Measurements from ENCODE around the gene DNM1.

Gene DNM1

DNA sequence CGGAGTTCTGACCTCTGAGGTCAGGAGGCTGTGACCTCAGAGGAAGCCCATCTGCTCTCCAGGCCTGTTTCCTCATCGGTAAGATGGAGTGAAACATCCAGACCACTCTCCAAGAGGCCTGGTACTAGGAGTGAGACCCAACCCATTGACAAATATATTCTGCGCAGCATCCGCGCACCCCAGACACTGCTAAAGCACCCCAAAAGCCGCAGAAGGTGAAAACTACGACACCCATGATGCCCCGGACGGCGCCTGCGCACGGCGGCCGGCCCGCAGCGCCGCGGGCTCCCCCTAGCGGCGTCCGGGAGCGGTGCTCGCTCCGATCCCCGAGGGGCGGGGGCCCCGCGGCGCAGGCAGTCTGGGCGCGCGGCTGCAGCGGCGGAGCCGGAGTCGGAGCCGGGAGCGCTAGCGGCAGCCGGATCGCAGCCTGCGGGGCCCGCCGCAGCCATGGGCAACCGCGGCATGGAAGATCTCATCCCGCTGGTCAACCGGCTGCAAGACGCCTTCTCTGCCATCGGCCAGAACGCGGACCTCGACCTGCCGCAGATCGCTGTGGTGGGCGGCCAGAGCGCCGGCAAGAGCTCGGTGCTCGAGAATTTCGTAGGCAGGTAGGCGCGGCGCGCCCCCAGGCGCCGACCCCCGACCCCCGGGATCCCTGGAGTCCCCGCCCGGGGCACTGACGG is at the start of gene DNM1:
DNM1 (plus strand) TSS at position 356 of the 683 bp plus-strand sequence; CDS start at position 448, 92 bp downstream.
- DNase-seq (ENCODE audit: low spot score), result peak; percentile 70

DNA sequence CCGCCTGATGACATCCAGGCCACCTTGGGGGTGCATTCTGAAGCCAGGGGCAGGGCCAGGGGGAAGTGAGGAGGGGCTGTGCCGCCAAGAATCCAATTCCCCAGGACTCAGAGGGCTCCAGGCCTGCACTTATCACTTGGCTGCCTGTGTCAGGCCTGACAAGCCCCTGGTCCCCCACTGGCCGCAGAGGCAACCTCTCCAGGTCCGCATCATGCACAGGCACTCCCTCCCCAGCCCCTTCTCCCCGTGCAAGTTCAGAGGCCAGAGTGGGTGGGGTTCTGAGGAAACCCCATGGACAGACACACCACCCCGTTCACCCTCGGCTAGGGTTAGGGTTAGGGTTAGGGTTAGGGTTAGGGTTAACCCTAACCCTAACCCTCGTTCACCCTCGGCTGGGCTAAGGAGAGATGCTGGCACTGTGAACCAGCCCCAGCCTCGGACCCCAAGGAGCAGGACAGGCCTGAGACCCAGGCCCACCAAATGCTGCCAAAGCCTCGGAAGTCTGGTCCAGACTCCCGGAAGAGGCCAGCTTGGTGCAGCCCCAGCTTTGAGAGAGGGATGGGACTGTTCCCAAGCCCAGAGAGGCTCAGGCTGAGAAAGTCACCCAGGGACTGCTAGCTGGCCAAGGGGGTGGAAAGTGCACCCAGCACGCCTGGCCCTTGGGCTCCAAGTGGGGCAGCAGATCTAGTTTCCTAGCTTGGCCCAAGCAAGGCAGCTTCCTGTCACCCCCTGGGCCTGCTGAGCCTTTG is 49.1 kb upstream of the DNM1 start:
- DNase-seq (ENCODE audit: low spot score), result no peak

DNA sequence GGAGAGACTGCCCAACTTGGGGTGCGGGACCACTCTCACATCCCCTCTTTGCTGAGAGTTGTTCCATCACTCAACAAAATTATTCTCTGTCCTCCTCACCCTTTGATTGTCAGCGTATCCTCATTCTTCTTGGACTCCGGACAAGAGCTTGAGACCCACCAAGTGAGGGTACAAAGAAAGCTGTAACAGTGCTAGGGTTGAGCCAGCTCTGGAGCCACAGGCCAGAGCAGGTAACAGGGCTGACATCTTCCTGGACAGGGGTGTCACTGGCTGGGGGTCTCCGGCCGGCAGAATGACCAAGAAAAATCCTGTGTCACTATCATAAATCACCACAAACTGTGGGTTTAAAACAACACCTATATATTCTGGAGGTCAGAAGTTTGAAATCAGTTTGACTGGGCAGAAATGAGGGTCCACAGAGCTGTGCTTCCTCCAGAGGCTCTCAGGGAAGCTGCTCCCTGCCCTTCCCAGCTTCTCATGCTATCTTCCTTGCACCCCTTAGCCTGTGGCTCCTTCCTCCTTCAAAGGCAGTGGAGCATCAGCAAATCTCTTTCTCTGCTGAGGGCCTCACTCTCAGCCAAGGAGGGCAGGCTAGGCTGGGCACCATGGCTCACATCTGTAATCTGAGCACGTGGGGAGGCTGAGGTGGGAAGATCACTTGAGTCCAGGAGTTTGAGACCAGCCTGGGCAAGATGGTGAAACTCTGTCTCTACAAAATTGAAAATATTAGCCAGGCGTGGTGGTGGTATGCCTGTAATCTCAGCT is 47.3 kb upstream of the DNM1 start:
- no peak for DNase-seq (ENCODE audit: low spot score)

DNA sequence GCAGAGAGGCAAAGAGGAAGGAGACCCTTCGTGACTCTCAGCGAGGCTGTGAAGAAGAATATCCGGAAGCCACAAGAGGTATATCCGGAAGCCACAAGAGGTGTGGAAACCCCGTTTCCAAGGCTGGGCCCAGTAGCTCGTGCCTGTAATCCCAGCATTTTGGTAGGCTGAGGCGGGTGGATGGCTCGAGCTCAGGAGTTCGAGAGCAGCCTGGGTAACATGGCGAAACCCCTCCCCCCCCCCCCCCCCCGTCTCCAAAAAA is 43.7 kb upstream of the DNM1 start:
- no peak for DNase-seq (ENCODE audit: low spot score)

DNA sequence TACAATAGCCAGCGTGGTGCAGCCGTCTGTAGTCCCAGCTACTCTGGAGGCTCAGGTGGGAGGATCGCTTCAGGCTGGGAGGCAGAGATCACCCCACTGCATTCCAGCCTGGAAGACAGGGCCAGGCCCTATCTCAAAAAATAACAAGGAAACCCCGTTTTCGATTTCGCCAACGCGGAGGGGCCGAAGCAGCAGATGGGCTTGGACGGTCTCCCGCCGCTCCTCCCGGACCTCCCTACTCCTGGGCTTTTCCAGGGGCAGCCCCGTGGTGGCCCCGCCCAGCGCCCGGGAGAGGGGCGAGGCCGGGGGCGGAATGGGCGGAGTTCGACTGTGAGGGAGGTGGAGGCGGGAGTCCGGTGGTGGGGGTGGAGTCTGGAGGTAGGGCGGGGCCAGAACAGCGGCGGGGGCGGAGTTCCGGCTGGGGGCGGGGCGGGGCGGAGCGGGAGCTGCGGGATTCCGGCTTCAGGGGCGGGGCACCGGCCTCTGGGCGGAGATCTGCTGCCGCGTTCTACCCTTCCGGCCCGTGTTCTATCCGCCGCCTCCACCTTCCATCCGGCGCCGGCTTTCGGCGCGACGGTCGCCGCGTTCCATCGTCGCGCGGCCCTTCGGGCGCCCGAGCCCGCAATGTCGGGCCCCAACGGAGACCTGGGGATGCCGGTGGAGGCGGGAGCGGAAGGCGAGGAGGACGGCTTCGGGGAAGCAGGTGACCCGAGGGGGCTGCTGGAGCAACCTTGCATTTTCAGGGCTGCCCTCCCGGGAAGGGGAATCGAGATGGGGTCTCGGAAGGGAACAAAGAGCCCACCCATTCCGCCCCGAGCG is 43.2 kb upstream of the DNM1 start, which contains the start of gene BBLN:
BBLN (plus strand) TSS at position 482 of the 819 bp plus-strand sequence; CDS start at position 625, 143 bp downstream.
- peak; percentile 91 for DNase-seq (ENCODE audit: low spot score)

DNA sequence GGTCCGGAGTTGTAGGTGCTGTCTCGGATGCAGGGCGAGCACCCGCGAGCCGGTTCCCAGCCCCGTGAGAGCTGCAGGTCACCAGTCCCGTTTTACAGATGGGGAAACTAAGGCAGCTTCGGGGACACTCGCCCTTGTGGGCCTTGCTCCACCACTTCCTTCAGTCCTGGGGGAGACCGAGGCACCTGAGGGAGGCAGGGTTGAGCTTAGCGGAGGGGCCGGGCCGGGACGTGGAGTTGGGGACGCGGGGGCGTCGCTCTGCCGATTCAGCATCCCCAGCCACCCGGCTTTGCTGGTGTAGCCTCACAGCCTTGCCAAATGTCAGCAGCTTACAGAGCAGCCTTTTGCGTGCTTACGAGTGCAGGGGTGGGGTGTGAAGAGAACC is 42.6 kb upstream of the DNM1 start:
- DNase-seq (ENCODE audit: low spot score), result peak; percentile 32

DNA sequence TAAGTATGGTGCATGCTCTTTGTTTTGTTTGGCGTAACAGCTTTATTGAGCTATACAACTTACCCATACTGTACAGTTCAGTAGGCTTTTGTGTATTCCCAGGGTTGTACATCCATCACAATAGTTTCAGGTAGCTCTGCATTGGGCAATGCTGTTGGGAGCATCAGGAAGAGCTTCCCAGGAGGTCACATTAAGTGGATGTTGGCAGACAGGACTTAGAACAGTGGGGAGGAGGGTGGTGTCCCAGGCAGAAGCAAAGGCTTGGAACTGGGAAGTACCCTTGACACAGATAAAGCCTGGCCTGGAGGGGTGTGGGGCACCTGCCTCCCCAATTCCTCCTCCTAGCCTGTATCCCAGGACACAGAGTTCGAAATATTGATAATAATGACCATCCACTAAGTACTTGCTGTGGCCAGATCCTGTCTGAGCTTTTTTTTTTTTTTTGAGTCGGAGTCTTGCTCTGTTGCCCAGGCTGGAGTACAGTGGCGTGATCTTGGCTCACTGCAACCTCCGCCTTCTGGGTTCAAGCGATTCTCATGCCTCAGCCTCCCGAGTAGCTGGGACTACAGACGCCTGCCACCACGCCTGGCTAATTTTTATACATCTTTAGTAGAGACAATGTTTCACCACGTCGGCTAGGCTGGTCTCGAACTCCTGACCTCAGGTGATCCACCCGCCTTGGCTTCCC is 41.8 kb upstream of the DNM1 start:
- no peak for DNase-seq (ENCODE audit: low spot score)

DNA sequence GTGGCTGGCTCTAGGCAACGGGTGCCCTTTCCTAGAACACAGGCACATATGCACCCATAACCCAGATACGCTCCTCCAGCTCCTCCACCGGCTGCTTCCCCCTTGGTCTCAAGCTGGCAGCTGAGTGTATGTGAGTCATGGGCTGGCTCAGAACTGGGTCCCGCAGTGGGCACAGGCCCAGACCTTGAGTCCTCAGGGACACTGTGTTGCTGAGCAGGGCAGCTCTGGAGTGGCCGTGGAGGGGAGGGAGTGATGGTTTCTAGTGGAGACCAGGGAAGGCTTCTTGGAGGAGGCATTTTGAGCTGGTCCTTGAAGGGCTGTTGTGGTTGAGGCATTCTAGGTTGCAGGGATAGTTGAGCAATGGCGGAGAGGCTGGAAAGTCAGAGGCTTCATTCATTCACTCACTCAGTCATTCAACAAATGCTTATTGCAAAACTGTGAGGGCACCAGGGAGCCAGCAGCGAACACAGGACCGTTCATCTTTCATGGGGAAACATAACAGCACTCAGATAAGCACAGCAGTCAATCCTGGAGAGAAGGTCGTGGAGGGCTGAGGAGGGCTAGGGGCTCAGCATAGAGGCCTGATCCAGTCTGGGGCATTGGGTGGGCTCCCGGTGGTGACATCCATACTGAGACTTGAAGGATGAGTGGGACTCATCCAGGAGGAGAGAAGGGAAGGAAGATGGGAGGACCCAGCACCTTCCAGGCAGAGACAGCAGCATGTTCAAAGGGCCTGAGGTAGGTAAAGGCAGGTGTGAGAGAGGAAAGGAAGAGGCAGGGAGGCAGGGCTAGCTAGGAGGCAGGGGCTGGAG is 40.8 kb upstream of the DNM1 start:
- DNase-seq (ENCODE audit: low spot score), result no peak

DNA sequence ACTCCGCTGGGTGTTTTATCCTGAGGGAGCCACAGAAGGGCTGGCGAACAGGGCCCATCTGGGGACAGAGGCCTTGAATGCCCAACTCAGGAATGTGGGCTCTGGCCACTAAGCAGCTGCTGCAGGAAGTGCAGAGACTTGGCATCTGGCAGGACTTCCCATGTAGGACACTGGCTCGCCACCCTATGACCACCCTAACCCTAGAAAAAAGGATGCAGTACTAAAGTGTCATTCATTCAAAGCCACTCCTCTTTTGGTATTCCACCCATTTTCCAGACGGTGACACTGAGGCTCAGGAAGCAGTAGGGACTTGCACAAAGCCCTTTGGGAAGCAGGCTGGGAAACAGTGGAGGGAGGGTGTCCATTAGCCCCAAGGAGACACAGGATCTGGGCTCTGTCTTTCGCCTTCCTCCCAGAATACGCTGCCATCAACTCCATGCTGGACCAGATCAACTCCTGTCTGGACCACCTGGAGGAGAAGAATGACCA is 40.1 kb upstream of the DNM1 start:
- DNase-seq (ENCODE audit: low spot score), result no peak

DNA sequence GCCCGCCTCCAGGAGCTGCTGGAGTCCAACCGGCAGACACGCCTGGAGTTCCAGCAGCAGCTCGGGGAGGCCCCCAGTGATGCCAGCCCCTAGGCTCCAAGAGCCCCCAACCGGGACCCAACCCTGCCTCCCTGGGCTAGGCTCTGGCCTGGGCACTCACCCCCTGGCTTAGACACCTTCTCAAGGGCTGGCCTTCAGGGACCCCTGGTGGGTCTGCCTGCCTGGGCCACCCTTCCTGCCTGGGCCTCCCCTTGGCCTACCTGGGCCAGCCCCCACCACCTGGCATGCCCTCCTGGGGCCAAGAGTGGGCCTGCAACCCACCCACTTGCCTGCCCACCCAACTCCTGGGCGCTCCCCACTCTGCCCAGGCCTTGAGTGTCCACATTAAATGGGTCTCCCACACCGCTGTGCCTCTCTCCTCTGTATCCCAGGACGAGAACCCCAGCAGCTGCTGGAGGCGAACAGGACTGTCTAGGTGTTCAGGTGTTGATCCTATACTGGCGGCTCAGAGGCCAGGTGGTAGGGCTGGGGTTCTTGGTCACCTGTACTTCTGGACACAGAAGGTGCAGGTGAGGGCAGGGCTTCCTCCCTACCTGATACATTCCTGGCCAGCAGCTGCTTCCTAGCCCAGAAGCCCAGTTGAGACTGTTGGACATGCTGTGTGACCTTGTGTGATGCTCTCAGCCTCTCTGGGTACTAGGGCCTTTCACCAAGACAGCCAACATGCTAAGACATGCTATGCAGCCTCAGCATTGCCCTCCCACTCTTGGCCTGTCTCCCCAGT is 39.5 kb upstream of the DNM1 start:
- DNase-seq (ENCODE audit: low spot score), result no peak

DNA sequence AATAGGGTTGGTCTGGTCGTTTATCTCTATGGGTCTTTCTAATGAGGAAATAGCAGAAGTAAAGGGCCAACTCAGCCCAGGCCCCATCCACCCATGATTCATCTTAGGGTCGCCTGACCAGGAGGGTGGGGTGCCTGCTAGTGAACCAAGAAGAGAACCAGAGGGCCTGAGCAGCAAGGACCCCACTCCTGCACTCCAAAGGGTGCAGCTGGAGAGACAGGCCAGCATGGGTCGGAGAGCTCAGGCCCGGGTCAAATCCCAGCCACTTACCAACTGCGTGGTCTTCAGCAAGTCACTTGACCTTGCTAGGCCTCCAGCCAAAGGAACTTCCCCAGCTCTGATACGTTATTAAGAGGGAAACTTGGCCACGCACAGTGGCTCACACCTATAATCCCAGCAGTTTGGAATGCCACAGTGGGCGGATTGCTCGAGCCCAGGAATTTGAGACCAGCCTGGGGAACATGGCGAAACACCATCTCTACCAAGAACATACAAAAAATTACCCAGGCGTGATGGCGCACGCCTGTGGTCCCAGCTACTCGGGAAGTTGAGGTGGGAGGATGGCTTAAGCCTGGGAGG is 38.8 kb upstream of the DNM1 start:
- no peak for DNase-seq (ENCODE audit: low spot score)

DNA sequence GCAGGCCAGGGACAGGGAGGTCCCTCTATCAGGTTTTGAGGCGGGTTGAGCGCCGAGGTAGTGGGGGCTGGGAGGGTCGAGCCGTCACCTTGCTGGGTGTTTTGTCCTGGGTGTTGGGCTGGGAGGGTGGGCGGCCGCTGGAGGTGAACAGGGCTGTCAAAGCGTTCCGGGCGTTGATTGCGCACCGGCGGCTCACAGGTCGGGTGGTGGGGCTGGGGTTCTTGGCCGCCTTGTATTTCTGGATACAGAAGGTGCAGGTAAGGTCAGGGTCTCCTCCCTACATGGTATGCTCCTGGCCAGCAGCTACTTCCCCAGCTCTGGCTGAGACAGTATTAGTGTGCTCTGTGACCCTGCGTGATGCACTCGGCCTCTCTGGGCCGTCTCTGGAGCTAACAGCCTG is 37.0 kb upstream of the DNM1 start:
- no peak for DNase-seq (ENCODE audit: low spot score)

DNA sequence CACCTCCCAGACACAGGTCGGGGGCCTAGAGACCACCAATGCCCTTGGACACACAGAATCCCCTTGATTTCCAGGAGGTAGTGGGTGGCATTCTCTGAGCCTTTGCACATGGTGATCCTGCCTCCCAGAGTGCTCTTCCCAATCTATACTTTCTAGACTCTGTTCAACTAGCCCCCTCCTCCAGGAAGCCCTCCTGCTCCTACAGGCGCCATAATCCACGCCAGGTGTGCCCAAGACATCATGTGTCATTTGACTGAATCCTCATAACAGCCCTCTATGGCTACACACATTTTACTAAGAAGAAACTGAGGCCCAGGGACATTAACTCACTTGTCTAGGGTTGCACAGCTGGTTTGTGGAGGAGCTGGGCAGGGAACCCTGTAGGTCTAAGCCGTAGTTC is 36.0 kb upstream of the DNM1 start:
- DNase-seq (ENCODE audit: low spot score), result no peak

DNA sequence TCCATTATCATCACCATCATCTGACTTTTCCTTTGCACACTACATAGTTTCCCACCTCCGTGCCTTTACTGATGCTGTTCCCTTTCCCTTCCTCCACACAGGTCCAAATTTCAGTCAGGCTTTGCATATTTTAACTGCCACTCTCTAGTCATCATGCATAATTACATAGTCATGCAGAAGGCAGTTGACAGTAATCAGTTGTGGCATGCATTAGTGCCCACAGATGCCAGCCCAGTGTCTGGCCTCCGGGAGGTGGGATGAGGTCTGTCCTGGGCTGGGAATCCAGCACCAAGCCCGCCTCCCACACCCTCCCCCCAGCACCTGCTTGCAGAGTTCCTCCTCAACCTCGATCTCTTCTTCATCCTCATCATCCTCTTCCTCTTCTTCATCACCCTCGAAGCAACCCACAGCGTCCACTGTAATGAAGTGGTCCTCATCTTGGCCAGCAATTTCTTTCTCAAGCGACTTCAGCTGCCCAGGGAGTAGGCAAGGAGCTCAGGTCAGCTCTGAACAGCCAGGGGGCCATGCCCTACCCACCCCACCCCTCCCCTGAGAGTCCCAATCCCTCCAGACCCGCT is 34.4 kb upstream of the DNM1 start:
- DNase-seq (ENCODE audit: low spot score), result no peak

DNA sequence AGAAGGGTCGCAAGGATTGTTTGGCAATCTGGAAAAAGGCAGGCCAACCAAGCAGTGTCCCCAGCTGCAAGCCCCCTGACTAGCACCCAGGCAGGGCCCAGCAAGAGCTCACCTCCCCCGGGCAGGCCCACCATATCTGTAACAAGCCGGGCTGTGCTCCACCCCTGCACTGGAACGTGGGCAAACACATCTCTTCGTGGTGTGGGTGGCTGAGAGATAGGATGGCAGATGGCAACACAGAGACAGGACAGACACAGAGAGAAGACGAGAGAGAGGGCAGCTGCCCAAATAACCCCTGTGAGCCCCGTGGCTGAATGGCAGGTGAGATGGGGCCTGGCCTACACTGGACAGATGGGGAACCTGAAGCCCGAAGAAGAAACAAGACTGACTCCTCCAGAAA is 33.7 kb upstream of the DNM1 start:
- DNase-seq (ENCODE audit: low spot score), result peak; percentile 31

DNA sequence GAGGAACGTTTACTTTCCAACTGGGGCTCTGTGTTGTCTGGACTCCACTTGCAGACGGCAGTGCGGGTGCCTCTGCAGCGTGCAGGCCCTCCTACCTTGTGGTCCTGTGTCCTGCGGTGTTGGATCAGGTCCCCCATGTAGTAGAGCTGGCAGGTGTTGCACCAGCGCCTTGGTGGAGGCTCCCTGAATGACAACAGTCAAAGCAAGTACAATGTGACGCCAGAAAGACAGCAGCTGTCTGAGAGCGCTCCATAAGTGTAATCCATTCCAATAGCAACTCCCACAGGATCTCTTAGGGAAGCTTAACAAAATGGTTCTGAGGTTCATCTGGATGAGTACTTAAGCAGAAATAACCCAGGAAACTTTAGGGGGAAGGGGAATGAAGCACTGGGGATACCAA is 33.3 kb upstream of the DNM1 start:
- peak; percentile 72 for DNase-seq (ENCODE audit: low spot score)

DNA sequence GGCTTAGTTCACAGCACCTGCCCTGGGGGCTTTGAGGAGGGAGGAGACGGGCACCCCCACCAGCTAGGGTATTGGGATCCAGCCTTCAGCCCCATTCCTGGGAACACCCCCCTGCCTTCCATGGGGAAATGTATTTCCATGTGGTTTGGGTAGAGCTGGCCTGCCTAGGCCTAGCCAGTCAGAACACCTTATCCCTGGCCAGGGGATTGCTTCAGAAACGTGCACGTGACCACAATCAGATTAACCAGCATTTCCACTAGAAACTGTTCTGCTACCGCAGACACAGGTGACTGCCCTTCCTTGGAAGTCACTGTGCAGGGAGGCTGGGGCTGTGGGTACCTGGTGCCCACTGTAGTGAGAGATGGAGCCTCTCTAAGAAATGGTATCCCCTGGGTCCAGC is 29.1 kb upstream of the DNM1 start:
- no peak for DNase-seq (ENCODE audit: low spot score)

DNA sequence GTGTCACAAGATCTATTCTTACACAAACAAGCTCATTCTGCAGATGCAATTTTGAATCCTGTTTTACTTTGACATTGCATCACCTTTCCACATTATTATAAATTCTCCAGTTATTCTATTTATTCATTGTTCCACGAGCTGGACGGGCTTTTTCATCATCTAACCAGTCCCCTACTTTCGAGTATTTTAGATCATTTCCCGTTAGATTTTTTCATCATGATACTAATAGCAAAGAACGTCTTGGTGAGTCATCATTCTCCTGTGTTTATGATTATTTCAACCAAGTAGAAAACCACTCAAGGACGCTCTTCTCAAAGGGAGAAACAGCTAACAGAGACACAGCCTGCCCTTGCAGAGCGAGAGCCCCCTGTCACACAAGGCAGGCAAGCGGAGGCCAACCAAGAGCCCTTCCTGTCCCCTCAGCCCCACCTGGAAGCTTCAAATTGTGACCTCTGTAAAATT is 28.0 kb upstream of the DNM1 start:
- DNase-seq (ENCODE audit: low spot score), result no peak

DNA sequence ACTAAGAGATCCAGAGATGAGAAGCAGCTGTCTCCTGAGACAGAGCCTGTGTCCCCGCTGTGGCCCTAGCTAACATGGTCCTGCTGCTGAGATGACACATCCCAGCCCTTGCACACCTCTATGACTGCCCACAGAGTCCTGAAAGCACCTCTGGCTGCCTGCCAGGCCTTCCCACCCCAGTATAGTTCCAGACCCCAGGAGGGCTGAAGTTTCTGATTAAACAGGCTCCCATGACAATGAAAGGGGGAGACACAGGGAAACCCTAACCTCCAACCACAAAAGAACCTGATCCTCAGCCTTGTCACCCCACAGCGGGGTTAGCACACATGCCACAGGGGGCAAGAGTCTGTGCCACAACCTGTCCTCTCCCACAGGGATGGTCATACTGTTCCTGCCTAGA is 27.5 kb upstream of the DNM1 start:
- DNase-seq (ENCODE audit: low spot score), result no peak

Measured in putamen (tissue), 1 donor.